ENCODE measurements around the gene CTDP1.

CTDP1 gene

DNA sequence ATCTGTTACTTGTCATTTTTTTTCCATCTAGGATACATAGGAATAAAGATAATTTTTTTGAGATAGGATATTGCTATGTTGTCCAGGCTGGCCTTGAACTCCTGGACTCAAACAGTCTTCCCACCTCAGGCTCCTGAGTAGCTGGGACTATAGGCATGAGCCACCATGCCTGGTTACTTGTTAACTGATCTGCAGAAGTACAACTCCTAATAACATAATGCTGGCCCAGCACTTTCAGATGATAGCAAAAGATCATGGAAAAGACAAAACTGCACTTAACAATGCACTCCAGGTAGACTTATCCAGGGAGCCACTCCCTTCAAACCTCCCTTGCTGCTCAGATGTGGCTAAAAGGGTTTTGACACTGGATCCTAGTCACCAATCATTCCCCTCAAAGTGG, 11.4 kb upstream of the CTDP1 start:
- Histone ChIP-seq H3K4me1 (ENCODE audit: control insufficient read depth, insufficient read depth, low read depth, low read length) (peaks cover 2% of the 10 kb centered on the region), H3K14ac (ENCODE audit: low read length in 2 of 2) (no peak overlapping the region), H2AK5ac (ENCODE audit: low read length, severe bottlenecking) (no peak overlapping the region), H2BK12ac (ENCODE audit: low read length in 2 of 2) (no peak overlapping the region), H3K23ac (ENCODE audit: low read length in 2 of 2) (no peak overlapping the region), H2BK15ac (ENCODE audit: low read depth, poor library complexity, severe bottlenecking) (no peak overlapping the region), H2AFZ (ENCODE audit: low read depth, low read length) (no peak overlapping the region), H3K4ac (ENCODE audit: low read depth in 1 of 2, low read length in 2 of 2) (no peak overlapping the region), H3K4me2 (ENCODE audit: low read length, poor library complexity, severe bottlenecking) (no peak overlapping the region), H4K8ac (ENCODE audit: low read length) (no peak overlapping the region), H3K9me3 (ENCODE audit: control insufficient read depth, low read length) (no peaks in the 10 kb centered on the region), H3K4me3 (ENCODE audit: insufficient read depth in 1 of 2, low read depth in 1 of 2, low read length in 2 of 2) (no peak overlapping the region), H3K9ac (ENCODE audit: low read length) (no peak overlapping the region), H2BK5ac (ENCODE audit: low read depth, low read length, poor library complexity, severe bottlenecking) (no peak overlapping the region), H3K27me3 (ENCODE audit: control insufficient read depth in 1 of 2, insufficient read depth in 1 of 2, low read length in 2 of 2) (peaks cover 0 to 4% of the 10 kb centered on the region in 2 experiments), H2BK120ac (ENCODE audit: low read depth, low read length) (no peak overlapping the region), H3K79me1 (replicated peaks; ENCODE audit: low read length, poor library complexity, severe bottlenecking) (no peaks in the 10 kb centered on the region), H3K18ac (ENCODE audit: low read depth in 1 of 2, low read length in 2 of 2) (no peak overlapping the region), H4K91ac (ENCODE audit: low read length) (no peak overlapping the region), H3K27ac (ENCODE audit: low read length, poor library complexity, severe bottlenecking) (no peak overlapping the region), H3K36me3 (ENCODE audit: control insufficient read depth in 1 of 2, insufficient read depth in 2 of 2, low read depth in 1 of 2, low read length in 2 of 2) (no peaks in the 10 kb centered on the region)
- DNase-seq: no peak

DNA sequence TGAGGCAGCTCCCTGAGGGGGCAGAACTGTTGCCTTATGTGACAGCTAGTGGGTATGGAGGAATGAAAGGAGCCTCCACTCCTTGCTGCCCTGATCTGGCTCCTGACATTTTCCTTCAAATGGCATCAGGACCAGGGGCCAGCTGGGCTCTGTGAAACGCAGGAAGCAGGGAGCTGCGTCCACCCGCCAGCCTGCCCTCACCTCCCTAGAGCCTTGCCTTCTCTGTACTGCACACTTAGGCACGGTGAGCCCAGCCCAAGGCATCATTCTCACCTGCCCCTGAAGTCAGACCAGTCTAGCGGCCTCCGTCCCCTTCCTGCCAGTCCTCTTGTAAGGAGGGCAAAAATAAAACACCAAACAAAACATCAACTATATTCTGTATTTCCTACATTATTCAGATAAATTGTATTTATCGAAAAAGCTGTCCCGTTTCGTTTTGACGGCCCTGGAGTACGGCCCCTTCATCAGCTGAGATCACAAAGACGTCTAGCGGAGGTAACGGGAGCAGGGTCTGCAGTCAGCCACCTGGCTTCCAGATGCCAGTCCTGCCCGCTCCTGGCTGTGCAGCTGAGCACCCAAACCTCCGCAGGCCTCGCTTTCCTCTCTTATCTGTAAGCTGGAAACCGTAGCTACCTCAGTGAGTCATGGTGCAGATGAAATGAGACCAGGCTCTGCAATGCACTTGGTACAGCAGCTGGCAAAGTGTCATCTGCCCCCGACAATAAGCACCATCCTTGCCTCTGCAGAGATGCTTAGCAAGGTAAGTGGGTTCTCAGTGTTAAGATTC, 6.9 kb upstream of the CTDP1 start:
- peaks cover 5 to 15% of the 10 kb centered on the region in 2 experiments for H3K36me3 ChIP-seq (ENCODE audit: control insufficient read depth in 1 of 2, insufficient read depth in 2 of 2, low read depth in 1 of 2, low read length in 2 of 2)
- no peak overlapping the region for H3K4me2 ChIP-seq (ENCODE audit: low read length, poor library complexity, severe bottlenecking)
- H3K4me3 ChIP-seq (ENCODE audit: insufficient read depth in 1 of 2, low read depth in 1 of 2, low read length in 2 of 2): no peak overlapping the region
- H4K91ac ChIP-seq (ENCODE audit: low read length): no peak overlapping the region
- H2BK12ac ChIP-seq (ENCODE audit: low read length in 2 of 2): no peak overlapping the region
- no peak overlapping the region for H4K8ac ChIP-seq (ENCODE audit: low read length)
- WGBS: 89% methylated on average over 19 of the region's 19 CpGs
- no peak overlapping the region for H3K27ac ChIP-seq (ENCODE audit: low read length, poor library complexity, severe bottlenecking)
- H2BK120ac ChIP-seq (ENCODE audit: low read depth, low read length): no peak overlapping the region
- H3K4ac ChIP-seq (ENCODE audit: low read depth in 1 of 2, low read length in 2 of 2): no peak overlapping the region
- no peak overlapping the region for H2BK5ac ChIP-seq (ENCODE audit: low read depth, low read length, poor library complexity, severe bottlenecking)
- H3K9ac ChIP-seq (ENCODE audit: low read length): no peak overlapping the region
- H3K14ac ChIP-seq (ENCODE audit: low read length in 2 of 2): no peak overlapping the region
- no peak overlapping the region for H3K23ac ChIP-seq (ENCODE audit: low read length in 2 of 2)
- H3K9me3 ChIP-seq (ENCODE audit: control insufficient read depth, low read length): no peaks in the 10 kb centered on the region
- no peaks in the 10 kb centered on the region for H3K4me1 ChIP-seq (ENCODE audit: control insufficient read depth, insufficient read depth, low read depth, low read length)
- no peak for DNase-seq
- H2AK5ac ChIP-seq (ENCODE audit: low read length, severe bottlenecking): no peak overlapping the region
- peaks cover 0 to 4% of the 10 kb centered on the region in 2 experiments for H3K27me3 ChIP-seq (ENCODE audit: control insufficient read depth in 1 of 2, insufficient read depth in 1 of 2, low read length in 2 of 2)
- no peak overlapping the region for H3K18ac ChIP-seq (ENCODE audit: low read depth in 1 of 2, low read length in 2 of 2)
- peaks cover 13% of the 10 kb centered on the region for H3K79me1 ChIP-seq (replicated peaks; ENCODE audit: low read length, poor library complexity, severe bottlenecking)
- no peak overlapping the region for H2AFZ ChIP-seq (ENCODE audit: low read depth, low read length)
- no peak overlapping the region for H2BK15ac ChIP-seq (ENCODE audit: low read depth, poor library complexity, severe bottlenecking)

DNA sequence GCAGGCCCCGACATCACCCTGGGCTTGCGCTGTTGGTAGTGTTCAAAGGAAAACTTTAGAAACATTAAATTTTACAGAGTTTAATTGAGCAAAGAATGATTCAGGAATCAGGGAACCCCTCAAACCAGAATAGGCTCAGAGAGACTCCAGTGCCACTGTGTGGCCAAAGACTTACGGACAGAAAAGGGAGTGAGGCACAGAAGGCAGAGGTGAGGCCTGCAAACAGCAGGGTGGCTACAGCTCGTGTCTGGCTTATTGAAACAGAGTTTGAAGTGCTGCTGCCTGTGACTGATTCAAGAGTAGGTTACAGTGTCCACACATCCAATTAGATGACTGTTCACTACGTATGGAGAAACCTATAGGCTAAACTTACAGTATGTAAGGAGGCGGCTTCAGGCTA, 2.4 kb upstream of the CTDP1 start:
- Histone ChIP-seq H2BK15ac (ENCODE audit: low read depth, poor library complexity, severe bottlenecking) (no peak overlapping the region), H4K8ac (ENCODE audit: low read length) (no peak overlapping the region), H2BK12ac (ENCODE audit: low read length in 2 of 2) (peak overlapping the region in 1 of 2 experiments; percentile 11), H3K27ac (ENCODE audit: low read length, poor library complexity, severe bottlenecking) (no peak overlapping the region), H2BK120ac (ENCODE audit: low read depth, low read length) (no peak overlapping the region), H2BK5ac (ENCODE audit: low read depth, low read length, poor library complexity, severe bottlenecking) (no peak overlapping the region), H3K23ac (ENCODE audit: low read length in 2 of 2) (no peak overlapping the region), H3K18ac (ENCODE audit: low read depth in 1 of 2, low read length in 2 of 2) (no peak overlapping the region), H3K14ac (ENCODE audit: low read length in 2 of 2) (no peak overlapping the region), H3K27me3 (ENCODE audit: control insufficient read depth in 1 of 2, insufficient read depth in 1 of 2, low read length in 2 of 2) (no peaks in the 10 kb centered on the region), H3K36me3 (ENCODE audit: control insufficient read depth in 1 of 2, insufficient read depth in 2 of 2, low read depth in 1 of 2, low read length in 2 of 2) (peaks cover 10 to 15% of the 10 kb centered on the region in 2 experiments), H3K4ac (ENCODE audit: low read depth in 1 of 2, low read length in 2 of 2) (no peak overlapping the region), H3K79me1 (replicated peaks; ENCODE audit: low read length, poor library complexity, severe bottlenecking) (peaks cover 23% of the 10 kb centered on the region), H3K4me3 (ENCODE audit: insufficient read depth in 1 of 2, low read depth in 1 of 2, low read length in 2 of 2) (no peak overlapping the region), H3K9ac (ENCODE audit: low read length) (no peak overlapping the region), H3K4me1 (ENCODE audit: control insufficient read depth, insufficient read depth, low read depth, low read length) (peaks cover 13% of the 10 kb centered on the region), H3K4me2 (ENCODE audit: low read length, poor library complexity, severe bottlenecking) (no peak overlapping the region), H3K9me3 (ENCODE audit: control insufficient read depth, low read length) (no peaks in the 10 kb centered on the region), H2AFZ (ENCODE audit: low read depth, low read length) (no peak overlapping the region), H2AK5ac (ENCODE audit: low read length, severe bottlenecking) (no peak overlapping the region), H4K91ac (ENCODE audit: low read length) (no peak overlapping the region)
- 89% methylated on average over 6 of the region's 6 CpGs for WGBS
- DNase-seq: no peak

DNA sequence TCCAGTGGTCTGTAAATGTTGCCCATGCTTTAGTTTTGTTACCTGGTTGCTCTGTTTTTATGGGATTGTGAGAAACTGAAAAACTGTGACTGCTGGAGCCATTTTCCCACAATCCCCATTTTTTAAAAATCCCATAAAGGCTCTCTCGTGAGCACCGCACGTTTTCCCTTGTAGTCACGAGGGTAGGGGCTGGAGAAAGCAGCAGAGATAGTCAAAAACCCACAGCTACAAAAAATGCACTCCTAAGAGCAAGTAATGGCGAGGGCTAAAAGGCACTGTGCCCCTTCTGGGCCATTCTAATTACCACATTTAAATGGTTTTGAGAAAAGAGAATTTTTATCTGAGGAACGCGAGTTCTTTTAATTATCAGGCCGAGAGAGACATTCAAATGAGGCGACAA, 1.8 kb upstream of the CTDP1 start:
- H2AFZ ChIP-seq (ENCODE audit: low read depth, low read length): no peak overlapping the region
- H3K4me3 ChIP-seq (ENCODE audit: insufficient read depth in 1 of 2, low read depth in 1 of 2, low read length in 2 of 2): peak overlapping the region in 1 of 2 experiments; percentile 95
- no peak overlapping the region for H4K8ac ChIP-seq (ENCODE audit: low read length)
- H2AK5ac ChIP-seq (ENCODE audit: low read length, severe bottlenecking): no peak overlapping the region
- WGBS: 88% methylated on average over 9 of the region's 9 CpGs
- H3K9me3 ChIP-seq (ENCODE audit: control insufficient read depth, low read length): no peaks in the 10 kb centered on the region
- no peak for DNase-seq
- peaks cover 13% of the 10 kb centered on the region for H3K4me1 ChIP-seq (ENCODE audit: control insufficient read depth, insufficient read depth, low read depth, low read length)
- H3K79me1 ChIP-seq (replicated peaks; ENCODE audit: low read length, poor library complexity, severe bottlenecking): peaks cover 25% of the 10 kb centered on the region
- H2BK5ac ChIP-seq (ENCODE audit: low read depth, low read length, poor library complexity, severe bottlenecking): no peak overlapping the region
- no peak overlapping the region for H4K91ac ChIP-seq (ENCODE audit: low read length)
- H3K4me2 ChIP-seq (ENCODE audit: low read length, poor library complexity, severe bottlenecking): no peak overlapping the region
- H2BK12ac ChIP-seq (ENCODE audit: low read length in 2 of 2): no peak overlapping the region
- H2BK120ac ChIP-seq (ENCODE audit: low read depth, low read length): no peak overlapping the region
- no peak overlapping the region for H3K27ac ChIP-seq (ENCODE audit: low read length, poor library complexity, severe bottlenecking)
- H3K36me3 ChIP-seq (ENCODE audit: control insufficient read depth in 1 of 2, insufficient read depth in 2 of 2, low read depth in 1 of 2, low read length in 2 of 2): peaks cover 10 to 15% of the 10 kb centered on the region in 2 experiments
- no peak overlapping the region for H3K23ac ChIP-seq (ENCODE audit: low read length in 2 of 2)
- H2BK15ac ChIP-seq (ENCODE audit: low read depth, poor library complexity, severe bottlenecking): no peak overlapping the region
- H3K14ac ChIP-seq (ENCODE audit: low read length in 2 of 2): no peak overlapping the region
- no peaks in the 10 kb centered on the region for H3K27me3 ChIP-seq (ENCODE audit: control insufficient read depth in 1 of 2, insufficient read depth in 1 of 2, low read length in 2 of 2)
- peak overlapping the region; percentile 97 for H3K9ac ChIP-seq (ENCODE audit: low read length)
- no peak overlapping the region for H3K18ac ChIP-seq (ENCODE audit: low read depth in 1 of 2, low read length in 2 of 2)
- H3K4ac ChIP-seq (ENCODE audit: low read depth in 1 of 2, low read length in 2 of 2): no peak overlapping the region

Measured in mesenchymal stem cell (in vitro differentiated cells and primary cell).